ENCODE results near the gene ADRB2.

The ADRB2 gene

GRCh38 chr5:148805326-148806290, 20.8 kb upstream of the ADRB2 start:
- DNase-seq: no peak

DNA sequence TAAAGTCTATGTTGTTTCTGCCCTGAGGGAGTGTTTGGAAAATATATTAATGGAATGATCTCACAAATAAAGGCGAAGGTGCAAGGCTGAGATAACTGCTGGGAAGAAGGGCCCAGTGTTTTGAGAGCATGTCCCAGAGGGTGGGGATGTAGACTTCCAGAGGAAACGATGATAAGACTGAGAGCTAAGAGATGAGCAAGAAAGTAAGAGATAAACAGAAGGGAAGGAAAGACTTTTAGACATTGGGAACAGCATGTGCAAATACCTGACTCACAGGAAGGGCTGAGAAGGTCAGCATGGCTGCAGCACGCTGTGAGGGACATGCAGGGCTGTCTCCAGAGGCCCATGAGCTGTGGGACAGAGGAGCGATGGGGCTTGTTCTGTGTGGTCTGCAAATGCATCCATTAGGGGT, 19.9 kb upstream of the ADRB2 start:
- DNase-seq: no peak

DNA sequence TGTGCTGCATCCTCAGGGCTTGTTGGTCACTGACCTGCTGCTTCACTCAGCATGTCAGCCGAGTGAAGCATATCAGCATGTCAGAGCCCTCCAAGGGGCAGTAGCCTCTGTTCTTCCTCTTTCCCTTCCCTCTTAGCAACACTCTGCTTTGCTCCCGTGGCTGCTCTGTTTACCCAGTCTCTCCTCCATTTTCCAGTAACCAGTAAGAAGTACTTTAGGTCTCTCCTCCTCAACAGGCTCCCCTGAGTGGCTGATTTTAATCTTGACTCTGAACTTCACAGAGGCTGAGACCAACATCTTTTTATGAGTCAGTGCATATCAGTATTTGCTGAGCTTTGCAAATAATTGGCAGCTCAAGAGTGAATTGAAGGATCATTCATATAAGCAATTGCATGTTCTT, 18.6 kb upstream of the ADRB2 start:
- no peak for DNase-seq

GRCh38 chr5:148808864-148809642, 17.4 kb upstream of the ADRB2 start:
- peak; percentile 4 for DNase-seq

DNA sequence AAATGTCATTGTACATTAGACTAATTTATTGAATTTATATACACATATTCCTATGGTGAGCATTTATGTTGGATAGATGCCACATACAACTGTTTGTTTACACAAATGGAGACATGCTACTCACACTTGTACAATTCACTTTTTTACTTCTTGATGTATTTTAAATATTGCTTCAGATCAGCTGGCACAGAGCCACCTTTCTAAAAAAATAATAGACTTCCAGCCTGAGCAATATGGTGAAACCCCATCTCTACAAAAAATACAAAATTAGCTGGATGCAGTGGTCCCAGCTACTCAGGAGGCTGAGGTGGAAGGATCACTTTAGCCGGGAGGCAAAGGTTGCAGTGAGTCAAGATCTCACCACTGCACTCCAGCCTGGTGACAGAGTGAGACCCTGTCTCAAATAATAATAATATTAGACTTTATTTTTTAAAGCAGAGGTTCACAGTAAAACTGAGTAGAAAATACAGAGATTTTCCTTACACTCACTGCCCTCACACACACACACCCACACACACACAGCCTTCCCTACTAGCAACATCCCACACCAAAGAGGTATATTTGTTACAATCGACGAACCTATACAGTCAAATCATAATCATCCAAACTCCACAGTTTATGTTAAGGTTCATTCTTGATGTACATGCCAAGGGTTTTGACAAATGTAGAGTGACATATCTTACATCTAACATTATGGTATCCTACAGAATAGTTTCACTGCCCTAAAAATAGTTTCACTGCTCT, 16.5 kb upstream of the ADRB2 start:
- DNase-seq: no peak

GRCh38 chr5:148810823-148811222, 15.6 kb upstream of the ADRB2 start:
- no peak for DNase-seq

GRCh38 chr5:148811756-148812155, 14.7 kb upstream of the ADRB2 start:
- DNase-seq: no peak

GRCh38 chr5:148815086-148815485, 11.3 kb upstream of the ADRB2 start:
- DNase-seq: no peak

- no peak for DNase-seq
Measured at GRCh38 chr5:148815578-148815977, 10.8 kb upstream of the ADRB2 start.

DNA sequence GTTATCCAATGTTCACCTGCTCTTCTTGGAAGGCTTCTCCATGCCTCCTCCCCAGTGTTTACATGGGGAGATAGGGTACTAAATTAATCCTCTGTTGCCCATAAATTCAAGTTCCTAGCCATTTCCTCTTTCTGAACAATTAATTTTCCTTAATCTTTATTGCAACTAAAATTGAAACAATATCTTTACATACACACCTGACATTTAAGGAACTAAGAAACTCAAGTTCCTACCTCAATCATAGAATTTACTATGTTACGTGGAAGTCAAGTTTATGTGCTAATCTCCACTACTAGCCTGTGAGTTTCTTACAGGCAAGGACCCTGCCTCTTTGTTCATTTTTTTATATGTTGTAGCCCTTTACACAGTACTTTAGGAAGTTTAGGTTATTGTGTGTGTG, 10.1 kb upstream of the ADRB2 start:
- DNase-seq: no peak

DNA sequence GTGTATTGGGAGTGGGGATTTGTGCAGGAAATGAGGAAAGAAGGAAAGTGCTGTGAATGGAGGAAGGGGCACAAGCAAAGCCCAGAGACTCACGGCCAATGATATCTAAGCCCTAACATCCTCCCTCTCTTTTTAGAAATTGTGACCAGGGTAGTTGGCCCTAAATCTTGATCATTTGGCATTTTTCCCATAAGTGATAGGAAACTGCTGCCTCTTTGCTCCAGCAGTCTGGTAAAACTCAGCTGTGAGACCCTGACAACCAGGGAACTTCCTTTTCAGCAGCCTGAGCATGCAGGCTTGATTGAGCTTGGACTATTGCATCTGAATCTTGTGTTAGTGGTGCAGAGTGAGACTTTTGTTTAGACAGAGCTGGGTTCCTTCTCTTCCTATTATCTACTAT, 9.6 kb upstream of the ADRB2 start:
- DNase-seq: no peak

DNA sequence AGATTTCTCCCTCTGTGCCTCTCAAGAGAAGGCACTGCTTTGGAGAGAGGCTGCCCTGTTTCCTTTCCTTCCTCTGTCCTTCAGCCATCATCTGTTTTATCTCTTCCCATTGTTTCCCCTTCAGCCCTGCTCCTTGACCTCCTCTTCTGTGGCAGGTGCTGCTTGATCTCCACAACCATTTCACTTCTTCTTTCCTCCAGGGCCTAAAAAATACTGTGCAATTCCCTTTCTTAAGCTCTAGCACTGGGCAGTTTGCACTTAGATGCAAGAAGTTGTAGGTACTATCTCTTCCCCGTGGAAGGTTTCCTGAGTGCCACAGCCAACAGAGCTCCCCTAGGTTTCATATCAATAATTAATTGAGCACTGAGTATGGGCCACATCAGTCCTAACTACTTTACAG, 8.8 kb upstream of the ADRB2 start:
- no peak for DNase-seq

DNA sequence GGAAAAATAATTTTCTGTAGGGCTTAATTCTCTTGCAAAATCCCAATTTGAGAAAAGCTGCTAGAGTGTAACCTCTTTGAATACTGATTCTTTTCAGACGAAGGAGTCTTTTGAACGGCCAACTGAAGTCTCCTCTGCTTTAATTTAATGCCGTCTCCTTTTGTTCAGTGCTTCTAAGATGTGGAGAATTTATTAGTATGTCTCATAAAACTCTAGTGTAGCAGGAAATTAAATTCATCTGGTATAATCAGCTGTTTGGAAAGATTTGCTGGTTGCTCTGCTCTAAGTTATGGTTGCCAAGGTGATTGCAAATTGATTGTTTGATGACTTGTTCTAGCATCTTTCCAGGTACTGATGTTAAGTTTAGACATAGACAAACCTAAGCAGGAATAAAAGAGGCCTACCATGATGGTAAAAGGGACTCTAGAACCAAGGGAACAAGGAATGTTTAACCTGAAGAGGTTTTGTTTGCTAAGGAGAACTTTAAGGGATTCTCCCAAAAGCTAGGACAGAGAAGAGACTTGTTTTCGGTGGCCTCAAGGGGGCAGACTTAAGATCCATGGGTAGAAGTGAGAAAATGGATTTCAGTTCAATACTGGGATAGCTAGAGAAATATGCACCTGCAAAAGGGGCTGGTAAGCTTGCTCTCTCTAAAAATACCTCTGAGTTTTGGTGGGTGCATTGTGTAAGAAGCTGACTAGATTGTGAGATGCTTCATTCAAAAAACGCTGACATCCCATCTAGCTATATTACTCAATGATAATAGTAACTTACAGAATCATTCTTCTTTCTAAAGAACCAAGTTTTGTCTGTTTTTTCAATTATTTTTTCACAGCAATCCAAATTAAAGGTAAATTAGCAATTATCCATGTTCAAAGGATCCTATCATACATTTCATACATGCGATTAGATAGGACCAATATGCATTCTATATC, 5.7 kb upstream of the ADRB2 start:
- DNase-seq: no peak

DNA sequence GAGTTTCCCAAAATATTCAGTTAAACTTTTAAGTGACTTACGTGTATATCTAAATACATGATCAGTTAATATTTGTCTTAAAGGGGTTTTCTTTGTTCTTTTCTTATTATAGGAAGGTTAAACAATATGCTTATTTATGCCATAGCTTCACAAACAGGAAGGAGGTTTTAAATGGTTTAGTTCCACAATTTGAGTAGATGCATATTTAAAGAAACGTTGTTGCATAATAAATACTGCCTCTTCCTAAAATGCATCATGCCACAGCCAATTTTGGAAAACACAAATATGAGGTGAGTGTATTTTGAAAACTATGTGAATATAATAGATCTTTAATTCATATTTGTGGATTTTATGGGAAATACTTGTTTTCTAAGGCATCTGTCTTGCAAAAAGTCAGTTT, 2.5 kb upstream of the ADRB2 start:
- DNase-seq: no peak

GRCh38 chr5:148825716-148826052, 727 bp upstream of the ADRB2 start:
- DNase-seq: no peak

DNA sequence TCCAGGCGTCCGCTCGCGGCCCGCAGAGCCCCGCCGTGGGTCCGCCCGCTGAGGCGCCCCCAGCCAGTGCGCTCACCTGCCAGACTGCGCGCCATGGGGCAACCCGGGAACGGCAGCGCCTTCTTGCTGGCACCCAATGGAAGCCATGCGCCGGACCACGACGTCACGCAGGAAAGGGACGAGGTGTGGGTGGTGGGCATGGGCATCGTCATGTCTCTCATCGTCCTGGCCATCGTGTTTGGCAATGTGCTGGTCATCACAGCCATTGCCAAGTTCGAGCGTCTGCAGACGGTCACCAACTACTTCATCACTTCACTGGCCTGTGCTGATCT, 294 bp downstream of the ADRB2 start:
- DNase-seq: no peak

DNA sequence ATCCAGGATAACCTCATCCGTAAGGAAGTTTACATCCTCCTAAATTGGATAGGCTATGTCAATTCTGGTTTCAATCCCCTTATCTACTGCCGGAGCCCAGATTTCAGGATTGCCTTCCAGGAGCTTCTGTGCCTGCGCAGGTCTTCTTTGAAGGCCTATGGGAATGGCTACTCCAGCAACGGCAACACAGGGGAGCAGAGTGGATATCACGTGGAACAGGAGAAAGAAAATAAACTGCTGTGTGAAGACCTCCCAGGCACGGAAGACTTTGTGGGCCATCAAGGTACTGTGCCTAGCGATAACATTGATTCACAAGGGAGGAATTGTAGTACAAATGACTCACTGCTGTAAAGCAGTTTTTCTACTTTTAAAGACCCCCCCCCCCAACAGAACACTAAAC, 1.3 kb downstream of the ADRB2 start:
- no peak for DNase-seq

- no peak for DNase-seq
Measured at GRCh38 chr5:148828511-148829247, 2.3 kb downstream of the ADRB2 start.

DNA sequence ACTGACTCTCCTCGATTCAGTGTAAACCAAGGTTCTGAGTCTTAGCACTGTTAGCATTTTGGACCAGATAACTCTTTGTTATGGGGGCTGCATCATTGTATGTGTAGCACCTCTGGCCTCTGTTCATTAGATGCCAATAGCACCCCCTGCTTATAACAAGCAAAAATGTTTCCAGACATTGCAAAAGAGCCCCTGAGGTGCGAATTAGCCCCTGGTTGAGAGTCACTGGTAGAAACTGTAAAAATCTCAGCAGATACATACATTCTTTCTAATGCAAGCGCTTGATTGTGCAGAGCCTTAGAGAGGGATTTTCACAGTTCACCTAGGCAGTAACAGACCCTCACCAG, 2.8 kb downstream of the ADRB2 start:
- no peak for DNase-seq

GRCh38 chr5:148829734-148830133, 3.3 kb downstream of the ADRB2 start:
- no peak for DNase-seq

- no peak for DNase-seq
Measured at GRCh38 chr5:148830211-148830610, 3.8 kb downstream of the ADRB2 start.
